HG02981 (cell line): ENCODE data around the gene FLCN.
"Not testable (repeated sequence)": the region's sequence is repeated elsewhere in the genome, so short reads cannot be mapped to it uniquely, and the experiment has no call there.

ENCODE experiments used
- ATAC-seq: cut with Tn5 transposase; IDR thresholded peaks from one replicate; pipeline ENCODE4 v1.9.1; 2021; ENCODE audit warnings: mild to moderate bottlenecking, moderate library complexity; ENCODE audit not compliant: unreplicated experiment

Gene FLCN

GRCh38 chr17:17237026-17237799 is at the start of gene FLCN:
FLCN (minus strand) TSS chr17:17237168; CDS start chr17:17228137, 9,031 bp downstream.
- ATAC-seq = peak; percentile 80

GRCh38 chr17:17285951-17286350 is 49.0 kb upstream of the FLCN start:
- no peak for ATAC-seq

- ATAC-seq = peak; percentile 87
Observed at GRCh38 chr17:17280613-17281549, 43.9 kb upstream of the FLCN start, which contains the start of gene COPS3. COPS3 (minus strand) TSS chr17:17281246; CDS start chr17:17281186, 60 bp downstream.

GRCh38 chr17:17279316-17279715 is 42.3 kb upstream of the FLCN start:
- ATAC-seq = no peak

- not testable (repeated sequence) for ATAC-seq
Observed at GRCh38 chr17:17277431-17277830, 40.5 kb upstream of the FLCN start.

- ATAC-seq = no peak
Observed at GRCh38 chr17:17275971-17276370, 39.0 kb upstream of the FLCN start.

- ATAC-seq = no peak
Observed at GRCh38 chr17:17269926-17270773, 33.2 kb upstream of the FLCN start.

GRCh38 chr17:17264430-17264829 is 27.5 kb upstream of the FLCN start:
- ATAC-seq = no peak

- ATAC-seq = no peak
Observed at GRCh38 chr17:17258998-17259397, 22.0 kb upstream of the FLCN start.

- ATAC-seq = no peak
Observed at GRCh38 chr17:17258011-17258410, 21.0 kb upstream of the FLCN start.

- ATAC-seq = no peak
Observed at GRCh38 chr17:17256316-17256715, 19.3 kb upstream of the FLCN start.

GRCh38 chr17:17255689-17256088 is 18.7 kb upstream of the FLCN start:
- ATAC-seq = not testable (repeated sequence)

GRCh38 chr17:17254036-17254435 is 17.1 kb upstream of the FLCN start:
- no peak for ATAC-seq

GRCh38 chr17:17253406-17253805 is 16.4 kb upstream of the FLCN start:
- no peak for ATAC-seq

- no peak for ATAC-seq
Observed at GRCh38 chr17:17252149-17252661, 15.2 kb upstream of the FLCN start.

- no peak for ATAC-seq
Observed at GRCh38 chr17:17246879-17247278, 9.9 kb upstream of the FLCN start.

GRCh38 chr17:17243163-17243562 is 6.2 kb upstream of the FLCN start:
- no peak for ATAC-seq

GRCh38 chr17:17242246-17242645 is 5.3 kb upstream of the FLCN start:
- no peak for ATAC-seq

GRCh38 chr17:17241656-17242055 is 4.7 kb upstream of the FLCN start:
- no peak for ATAC-seq

GRCh38 chr17:17239832-17240231 is 2.9 kb upstream of the FLCN start:
- no peak for ATAC-seq
